ENCODE data around the gene DESI1. TPM values are rescaled to one million over a fixed set of nuclear protein-coding genes. Genes with fewer than 3 reads are reported as not detected.
"Not testable (repeated sequence)": the region's sequence is repeated elsewhere in the genome, so short reads cannot be mapped to it uniquely, and the experiment has no call there.

The DESI1 gene
- total RNA-seq, 1 donor from 2014 or later: 22.7 TPM

DNA sequence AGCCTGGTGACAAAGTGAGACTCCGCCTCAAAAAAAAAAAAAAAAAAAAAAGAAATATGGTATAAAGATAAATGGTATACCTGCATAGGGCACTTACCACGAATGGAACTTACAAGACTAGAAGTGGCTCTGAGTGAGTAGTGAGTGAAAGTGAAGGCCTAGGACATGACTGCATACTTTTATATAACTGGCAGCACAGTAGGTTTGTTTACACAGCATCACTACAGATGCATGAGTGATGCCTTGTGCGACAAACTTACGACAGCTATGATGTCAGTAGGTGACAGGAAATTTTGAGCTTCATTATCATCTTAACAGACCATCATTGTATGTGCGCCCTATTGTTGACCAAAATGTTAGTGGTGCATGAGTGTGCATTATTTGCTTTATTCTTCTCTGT, 17.9 kb upstream of the DESI1 start:
- Histone ChIP-seq H2AFZ (replicated peaks) (no peak overlapping the region), H3K27ac (no peak overlapping the region), H4K20me1 (ENCODE audit: low read depth) (peaks cover 29% of the 10 kb centered on the region), H3K9me3 (ENCODE audit: low read depth) (no peaks in the 10 kb centered on the region), H3K27me3 (no peaks in the 10 kb centered on the region), H3F3A (ENCODE audit: low read depth) (no peaks in the 10 kb centered on the region), H3K4me3 (no peak overlapping the region), H3K4me2 (no peak overlapping the region), H3K36me3 (peaks cover 40% of the 10 kb centered on the region), H3K79me2 (ENCODE audit: low read depth) (peaks cover 68% of the 10 kb centered on the region), H3K9ac (no peak overlapping the region), H3K4me1 (no peaks in the 10 kb centered on the region)
- no peaks in the 10 kb centered on the region for H3K4me1 Mint-ChIP-seq
- no peaks in the 10 kb centered on the region for H3K9me3 Mint-ChIP-seq
- no peak for DNase-seq (ENCODE audit: low spot score)
- no peak for TF ChIP-seq EZH2phosphoT487 (IDR thresholded peaks at IDR 0.05)
- TF ChIP-seq, protein P1, sequence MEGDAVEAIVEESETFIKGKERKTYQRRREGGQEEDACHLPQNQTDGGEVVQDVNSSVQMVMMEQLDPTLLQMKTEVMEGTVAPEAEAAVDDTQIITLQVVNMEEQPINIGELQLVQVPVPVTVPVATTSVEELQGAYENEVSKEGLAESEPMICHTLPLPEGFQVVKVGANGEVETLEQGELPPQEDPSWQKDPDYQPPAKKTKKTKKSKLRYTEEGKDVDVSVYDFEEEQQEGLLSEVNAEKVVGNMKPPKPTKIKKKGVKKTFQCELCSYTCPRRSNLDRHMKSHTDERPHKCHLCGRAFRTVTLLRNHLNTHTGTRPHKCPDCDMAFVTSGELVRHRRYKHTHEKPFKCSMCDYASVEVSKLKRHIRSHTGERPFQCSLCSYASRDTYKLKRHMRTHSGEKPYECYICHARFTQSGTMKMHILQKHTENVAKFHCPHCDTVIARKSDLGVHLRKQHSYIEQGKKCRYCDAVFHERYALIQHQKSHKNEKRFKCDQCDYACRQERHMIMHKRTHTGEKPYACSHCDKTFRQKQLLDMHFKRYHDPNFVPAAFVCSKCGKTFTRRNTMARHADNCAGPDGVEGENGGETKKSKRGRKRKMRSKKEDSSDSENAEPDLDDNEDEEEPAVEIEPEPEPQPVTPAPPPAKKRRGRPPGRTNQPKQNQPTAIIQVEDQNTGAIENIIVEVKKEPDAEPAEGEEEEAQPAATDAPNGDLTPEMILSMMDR (IDR thresholded peaks at IDR 0.05): no peak
- no peak for TF ChIP-seq EZH2 (IDR thresholded peaks at IDR 0.05)
- H3K27me3 Mint-ChIP-seq (ENCODE audit: insufficient read depth, low read depth): no peaks in the 10 kb centered on the region
- no peak overlapping the region for H3K27ac Mint-ChIP-seq
- peaks cover 43% of the 10 kb centered on the region for H3K36me3 Mint-ChIP-seq
- H3K4me3 Mint-ChIP-seq: no peak overlapping the region

DNA sequence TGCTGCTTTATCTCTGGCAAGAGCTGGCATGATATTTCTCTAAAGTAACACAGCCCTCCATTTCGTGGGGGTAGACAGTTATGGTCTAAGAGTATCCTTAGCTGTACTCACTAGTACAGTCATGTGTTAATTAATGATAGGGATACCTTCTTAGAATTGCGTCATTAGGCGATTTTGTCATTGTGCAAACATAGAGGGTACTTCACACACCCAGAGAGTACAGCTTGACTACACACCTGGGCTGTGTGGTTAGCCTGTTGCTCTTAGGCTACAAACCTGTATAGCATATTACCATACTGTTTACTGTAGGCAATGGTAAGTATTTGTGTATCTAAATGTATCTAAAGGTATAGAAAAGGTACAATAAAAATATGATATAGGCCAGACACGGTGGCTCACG, 17.3 kb upstream of the DESI1 start:
- H3K79me2 ChIP-seq (ENCODE audit: low read depth): peaks cover 70% of the 10 kb centered on the region

DNA sequence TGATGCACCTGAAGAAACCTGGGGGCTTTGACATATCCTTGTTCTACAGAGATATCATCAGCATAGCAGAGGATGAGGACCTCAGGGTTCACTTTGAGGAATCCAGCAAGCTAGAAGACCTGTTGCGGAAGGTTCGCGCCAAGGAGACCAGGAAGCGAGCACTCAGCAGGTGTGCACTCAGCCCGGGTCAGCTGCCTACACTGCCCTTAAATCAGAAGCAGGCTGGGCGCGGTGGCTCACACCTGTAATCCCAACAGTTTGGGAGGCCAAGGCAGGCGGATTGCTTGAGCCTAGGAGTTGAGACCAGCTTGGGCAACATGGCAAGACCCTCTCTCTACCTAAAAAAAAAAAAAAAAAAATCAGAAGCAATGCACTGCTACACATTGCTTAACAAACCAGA, 16.8 kb upstream of the DESI1 start:
- not testable (repeated sequence) for H3K9me3 Mint-ChIP-seq; H3K4me3 ChIP-seq; H3K9me3 ChIP-seq (ENCODE audit: low read depth); H3K4me1 Mint-ChIP-seq; H3K27ac Mint-ChIP-seq; H3K9ac ChIP-seq; H3K27ac ChIP-seq; H2AFZ ChIP-seq (replicated peaks); H3K27me3 ChIP-seq; H3K4me3 Mint-ChIP-seq; H3K4me1 ChIP-seq; DNase-seq (ENCODE audit: low spot score); H3K27me3 Mint-ChIP-seq (ENCODE audit: insufficient read depth, low read depth); H3F3A ChIP-seq (ENCODE audit: low read depth); H3K4me2 ChIP-seq
- Histone ChIP-seq H3K36me3 (peaks cover 38% of the 10 kb centered on the region), H3K79me2 (ENCODE audit: low read depth) (peaks cover 70% of the 10 kb centered on the region), H4K20me1 (ENCODE audit: low read depth) (peaks cover 26% of the 10 kb centered on the region)
- peaks cover 47% of the 10 kb centered on the region for H3K36me3 Mint-ChIP-seq

More for the DNA sequence above, 17.3 kb upstream of the DESI1 start:
- Histone ChIP-seq H3F3A (ENCODE audit: low read depth) (no peaks in the 10 kb centered on the region), H3K4me3 (no peak overlapping the region), H3K27ac (no peak overlapping the region), H3K36me3 (peaks cover 40% of the 10 kb centered on the region), H3K4me1 (no peaks in the 10 kb centered on the region), H3K9me3 (ENCODE audit: low read depth) (no peaks in the 10 kb centered on the region), H3K27me3 (no peaks in the 10 kb centered on the region), H4K20me1 (ENCODE audit: low read depth) (peaks cover 26% of the 10 kb centered on the region), H2AFZ (replicated peaks) (no peak overlapping the region), H3K9ac (no peak overlapping the region), H3K4me2 (no peak overlapping the region)
- TF ChIP-seq EZH2 (IDR thresholded peaks at IDR 0.05) (no peak), EZH2phosphoT487 (IDR thresholded peaks at IDR 0.05) (no peak)
- TF ChIP-seq, protein P1 (IDR thresholded peaks at IDR 0.05): no peak
- H3K27ac Mint-ChIP-seq: no peak overlapping the region
- DNase-seq (ENCODE audit: low spot score): no peak
- H3K27me3 Mint-ChIP-seq (ENCODE audit: insufficient read depth, low read depth): no peaks in the 10 kb centered on the region
- H3K9me3 Mint-ChIP-seq: no peaks in the 10 kb centered on the region
- H3K36me3 Mint-ChIP-seq: peaks cover 46% of the 10 kb centered on the region
- no peak overlapping the region for H3K4me3 Mint-ChIP-seq
- H3K4me1 Mint-ChIP-seq: no peaks in the 10 kb centered on the region

DNA sequence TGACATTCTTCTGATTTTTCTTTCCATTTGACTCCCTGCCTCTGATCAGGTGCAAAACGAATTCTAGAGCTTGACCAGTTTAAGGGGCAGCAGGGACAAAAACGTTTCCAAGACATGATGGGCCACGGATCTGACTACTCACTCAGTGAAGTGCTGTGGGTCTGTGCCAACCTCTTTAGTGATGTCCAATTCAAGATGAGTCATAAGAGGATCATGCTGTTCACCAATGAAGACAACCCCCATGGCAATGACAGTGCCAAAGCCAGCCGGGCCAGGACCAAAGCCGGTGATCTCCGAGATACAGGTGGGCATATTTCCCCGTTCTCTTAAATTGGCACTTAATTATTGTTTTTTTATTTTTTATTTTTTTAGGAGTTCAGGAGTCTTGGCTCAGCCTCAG, 15.6 kb upstream of the DESI1 start:
- peaks cover 3% of the 10 kb centered on the region for H3K27me3 Mint-ChIP-seq (ENCODE audit: insufficient read depth, low read depth)
- Histone ChIP-seq H3K9ac (no peak overlapping the region), H3K36me3 (peaks cover 27% of the 10 kb centered on the region), H3K4me2 (no peak overlapping the region), H3K4me1 (no peaks in the 10 kb centered on the region), H3K4me3 (no peak overlapping the region), H3K79me2 (ENCODE audit: low read depth) (peaks cover 65% of the 10 kb centered on the region), H3K27me3 (no peaks in the 10 kb centered on the region), H3F3A (ENCODE audit: low read depth) (no peaks in the 10 kb centered on the region), H2AFZ (replicated peaks) (no peak overlapping the region), H3K9me3 (ENCODE audit: low read depth) (no peaks in the 10 kb centered on the region), H4K20me1 (ENCODE audit: low read depth) (peaks cover 16% of the 10 kb centered on the region), H3K27ac (no peak overlapping the region)
- H3K27ac Mint-ChIP-seq: no peak overlapping the region
- H3K36me3 Mint-ChIP-seq: peaks cover 43% of the 10 kb centered on the region
- no peak overlapping the region for H3K4me3 Mint-ChIP-seq
- DNase-seq (ENCODE audit: low spot score): no peak
- TF ChIP-seq EZH2 (IDR thresholded peaks at IDR 0.05): no peak
- TF ChIP-seq EZH2phosphoT487 (IDR thresholded peaks at IDR 0.05): no peak
- TF ChIP-seq, protein P1 (IDR thresholded peaks at IDR 0.05): no peak
- no peaks in the 10 kb centered on the region for H3K9me3 Mint-ChIP-seq
- no peaks in the 10 kb centered on the region for H3K4me1 Mint-ChIP-seq

- not testable (repeated sequence) for H3K27ac Mint-ChIP-seq; H3K27me3 Mint-ChIP-seq (ENCODE audit: insufficient read depth, low read depth); H3K9ac ChIP-seq; H3K4me3 ChIP-seq; H3K4me1 ChIP-seq; H3F3A ChIP-seq (ENCODE audit: low read depth); H3K4me3 Mint-ChIP-seq; H2AFZ ChIP-seq (replicated peaks); H3K9me3 Mint-ChIP-seq; H3K27me3 ChIP-seq; H3K27ac ChIP-seq; H3K4me1 Mint-ChIP-seq; DNase-seq (ENCODE audit: low spot score); H3K9me3 ChIP-seq (ENCODE audit: low read depth); H3K4me2 ChIP-seq
- Histone ChIP-seq H3K79me2 (ENCODE audit: low read depth) (peaks cover 61% of the 10 kb centered on the region), H4K20me1 (ENCODE audit: low read depth) (peaks cover 15% of the 10 kb centered on the region), H3K36me3 (peaks cover 19% of the 10 kb centered on the region)
- H3K36me3 Mint-ChIP-seq: peaks cover 42% of the 10 kb centered on the region
Observed at GRCh38 chr22:41634610-41635009, 13.8 kb upstream of the DESI1 start.

DNA sequence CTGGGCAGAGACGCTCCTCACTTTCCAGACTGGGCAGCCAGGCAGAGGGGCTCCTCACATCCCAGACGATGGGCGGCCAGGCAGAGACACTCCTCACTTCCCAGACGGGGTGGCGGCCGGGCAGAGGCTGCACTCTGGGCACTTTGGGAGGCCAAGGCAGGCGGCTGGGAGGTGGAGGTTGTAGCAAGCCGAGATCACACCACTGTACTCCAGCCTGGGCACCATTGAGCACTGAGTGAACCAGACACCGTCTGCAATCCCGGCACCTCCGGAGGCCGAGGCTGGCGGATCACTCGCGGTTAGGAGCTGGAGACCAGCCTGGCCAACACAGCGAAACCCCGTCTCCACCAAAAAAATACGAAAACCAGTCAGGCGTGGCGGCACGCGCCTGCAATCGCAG, 10.8 kb upstream of the DESI1 start:
- not testable (repeated sequence) for H3K9ac ChIP-seq; H3K9me3 ChIP-seq (ENCODE audit: low read depth); H3F3A ChIP-seq (ENCODE audit: low read depth); H3K4me1 Mint-ChIP-seq; H3K27me3 Mint-ChIP-seq (ENCODE audit: insufficient read depth, low read depth); DNase-seq (ENCODE audit: low spot score); H3K27ac ChIP-seq; H2AFZ ChIP-seq (replicated peaks); H3K4me3 ChIP-seq; H3K4me2 ChIP-seq; H3K4me1 ChIP-seq; H3K4me3 Mint-ChIP-seq; H3K27ac Mint-ChIP-seq; H3K27me3 ChIP-seq; H3K9me3 Mint-ChIP-seq
- Histone ChIP-seq H3K79me2 (ENCODE audit: low read depth) (peaks cover 79% of the 10 kb centered on the region), H3K36me3 (peaks cover 33% of the 10 kb centered on the region), H4K20me1 (ENCODE audit: low read depth) (peaks cover 24% of the 10 kb centered on the region)
- H3K36me3 Mint-ChIP-seq: peaks cover 57% of the 10 kb centered on the region
